ENCODE data around the gene IL1RAPL2.

Gene IL1RAPL2

DNA sequence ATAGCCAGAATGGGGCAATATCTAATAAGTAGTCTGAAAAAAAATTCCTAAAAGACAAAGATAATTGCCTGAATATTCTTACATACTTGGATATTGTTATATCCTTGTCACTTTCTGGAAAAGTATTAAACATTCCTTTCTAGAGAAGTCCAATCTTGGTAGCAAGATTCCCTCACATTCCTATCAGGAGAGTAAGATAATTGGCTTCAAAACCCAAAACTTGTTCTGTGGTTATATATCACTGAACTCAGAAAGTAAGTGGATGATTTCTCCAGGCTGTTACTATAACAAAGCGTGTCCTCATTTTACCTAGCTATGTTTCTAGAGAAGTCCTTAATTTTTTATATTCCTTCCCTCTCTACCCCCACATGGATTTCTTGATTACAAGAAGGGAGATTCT is 700.5 kb downstream of the IL1RAPL2 start:
- Histone ChIP-seq H3K4me3 (no peak overlapping the region), H3K27ac (no peak overlapping the region)
- TF ChIP-seq, protein P1, sequence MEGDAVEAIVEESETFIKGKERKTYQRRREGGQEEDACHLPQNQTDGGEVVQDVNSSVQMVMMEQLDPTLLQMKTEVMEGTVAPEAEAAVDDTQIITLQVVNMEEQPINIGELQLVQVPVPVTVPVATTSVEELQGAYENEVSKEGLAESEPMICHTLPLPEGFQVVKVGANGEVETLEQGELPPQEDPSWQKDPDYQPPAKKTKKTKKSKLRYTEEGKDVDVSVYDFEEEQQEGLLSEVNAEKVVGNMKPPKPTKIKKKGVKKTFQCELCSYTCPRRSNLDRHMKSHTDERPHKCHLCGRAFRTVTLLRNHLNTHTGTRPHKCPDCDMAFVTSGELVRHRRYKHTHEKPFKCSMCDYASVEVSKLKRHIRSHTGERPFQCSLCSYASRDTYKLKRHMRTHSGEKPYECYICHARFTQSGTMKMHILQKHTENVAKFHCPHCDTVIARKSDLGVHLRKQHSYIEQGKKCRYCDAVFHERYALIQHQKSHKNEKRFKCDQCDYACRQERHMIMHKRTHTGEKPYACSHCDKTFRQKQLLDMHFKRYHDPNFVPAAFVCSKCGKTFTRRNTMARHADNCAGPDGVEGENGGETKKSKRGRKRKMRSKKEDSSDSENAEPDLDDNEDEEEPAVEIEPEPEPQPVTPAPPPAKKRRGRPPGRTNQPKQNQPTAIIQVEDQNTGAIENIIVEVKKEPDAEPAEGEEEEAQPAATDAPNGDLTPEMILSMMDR (IDR thresholded peaks at IDR 0.05), result no peak
- no peak for DNase-seq (ENCODE audit: low spot score)

DNA sequence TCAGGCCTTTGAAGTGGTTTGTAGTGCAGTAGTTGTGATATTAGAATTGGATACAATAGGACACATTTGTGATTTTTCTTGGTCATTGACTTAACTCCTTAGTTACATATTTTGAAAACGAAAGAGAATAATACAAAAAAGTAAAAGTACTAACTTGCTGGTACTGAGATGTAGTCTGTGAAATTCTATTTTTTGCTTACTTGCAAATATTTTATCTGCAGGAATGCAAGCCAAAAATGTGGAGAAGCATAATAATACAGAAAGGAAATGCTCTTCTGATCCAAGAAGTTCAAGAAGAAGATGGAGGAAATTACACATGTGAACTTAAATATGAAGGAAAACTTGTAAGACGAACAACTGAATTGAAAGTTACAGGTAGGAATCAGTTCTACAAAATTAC is 701.2 kb downstream of the IL1RAPL2 start:
- TF ChIP-seq, protein P1 (IDR thresholded peaks at IDR 0.05), result no peak
- no peak overlapping the region for H3K4me3 ChIP-seq
- H3K27ac ChIP-seq, result no peak overlapping the region
- DNase-seq (ENCODE audit: low spot score), result no peak

DNA sequence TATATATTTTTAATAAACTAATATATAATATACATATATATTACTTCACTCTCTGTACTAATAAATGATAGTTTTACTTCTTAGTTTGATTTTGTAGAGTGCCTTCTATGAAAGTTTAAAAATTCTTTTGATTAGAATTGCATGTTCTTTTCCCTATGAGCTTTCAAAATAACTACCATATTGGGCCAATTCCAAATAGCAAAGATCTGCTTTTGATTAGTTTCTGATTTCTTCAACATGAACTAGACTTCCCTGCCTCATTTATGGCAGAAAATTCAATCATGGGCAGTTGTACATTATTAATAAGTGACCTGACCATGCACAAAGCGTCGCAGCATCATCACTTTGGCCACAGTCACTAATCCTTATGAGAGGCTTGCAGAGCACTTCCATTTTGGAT is 703.4 kb downstream of the IL1RAPL2 start:
- TF ChIP-seq, protein P1 (IDR thresholded peaks at IDR 0.05), result no peak
- H3K4me3 ChIP-seq, result no peak overlapping the region

DNA sequence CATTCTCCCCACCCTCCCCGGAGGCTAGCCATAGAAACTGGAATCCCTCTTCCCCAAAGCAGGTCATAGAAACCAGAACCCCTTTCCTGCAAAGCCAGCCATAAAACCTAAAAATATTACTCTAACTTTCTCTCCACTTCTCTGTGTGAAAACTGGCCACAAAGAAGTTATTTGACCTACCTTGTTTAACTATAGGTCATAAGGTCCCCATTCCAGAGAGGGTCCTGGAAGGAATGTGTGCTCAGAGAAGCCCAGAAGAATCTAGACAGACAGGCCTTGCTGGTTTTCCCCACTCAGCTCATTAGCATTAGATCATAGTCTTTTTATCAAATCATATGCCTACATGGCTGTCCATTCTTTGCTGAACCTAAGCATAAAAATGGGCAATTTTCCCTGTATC is 707.3 kb downstream of the IL1RAPL2 start:
- Histone ChIP-seq H3K4me3 (no peak overlapping the region), H3K27ac (no peak overlapping the region)
- TF ChIP-seq, protein P1 (IDR thresholded peaks at IDR 0.05), result no peak
- DNase-seq (ENCODE audit: low spot score), result no peak

More for the DNA sequence above, 703.4 kb downstream of the IL1RAPL2 start:
- H3K27ac ChIP-seq, result no peak overlapping the region
- no peak for DNase-seq (ENCODE audit: low spot score)

DNA sequence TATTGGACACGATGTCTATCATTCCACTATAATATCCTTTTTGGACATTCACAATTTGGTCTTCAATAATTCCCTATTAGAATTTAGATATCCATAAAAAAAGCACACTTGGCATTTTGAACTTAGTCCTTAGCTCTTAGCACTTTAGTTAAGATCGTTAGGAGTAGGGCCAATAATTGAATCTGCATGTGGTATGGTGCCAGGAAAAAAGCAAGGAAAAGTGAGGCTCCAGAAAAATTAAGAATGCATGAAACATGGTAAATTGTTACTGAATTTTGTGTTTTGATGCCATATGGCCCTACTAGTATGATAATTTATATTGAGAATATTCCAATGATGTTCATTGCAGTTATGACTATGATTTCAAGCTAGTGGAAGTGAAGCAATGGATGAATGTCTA is 708.1 kb downstream of the IL1RAPL2 start:
- no peak for DNase-seq (ENCODE audit: low spot score)
- TF ChIP-seq, protein P1 (IDR thresholded peaks at IDR 0.05), result no peak

DNA sequence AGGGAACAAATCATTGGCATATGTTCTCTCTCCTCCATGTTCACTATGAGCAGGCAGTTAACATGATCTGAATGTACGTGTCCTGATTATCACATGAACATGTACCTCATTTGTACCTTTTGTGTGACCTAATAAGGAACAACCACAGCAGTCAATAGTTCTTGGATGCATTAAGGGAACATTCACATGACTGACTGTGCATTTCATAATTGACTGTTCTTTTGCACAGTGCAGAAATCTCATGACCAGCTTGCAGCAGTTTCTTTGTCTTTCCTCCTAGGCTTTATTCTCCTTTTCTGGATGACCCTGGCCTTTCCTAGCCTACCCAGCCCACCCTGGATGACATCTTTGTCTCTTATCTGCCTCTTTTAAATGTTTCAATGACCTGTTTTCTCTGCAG is 711.1 kb downstream of the IL1RAPL2 start:
- H3K4me3 ChIP-seq, result no peak overlapping the region
- DNase-seq (ENCODE audit: low spot score), result no peak
- no peak overlapping the region for H3K27ac ChIP-seq
- TF ChIP-seq, protein P1 (IDR thresholded peaks at IDR 0.05), result no peak

More for the DNA sequence above, 708.1 kb downstream of the IL1RAPL2 start:
- H3K27ac ChIP-seq, result no peak overlapping the region
- H3K4me3 ChIP-seq, result no peak overlapping the region

DNA sequence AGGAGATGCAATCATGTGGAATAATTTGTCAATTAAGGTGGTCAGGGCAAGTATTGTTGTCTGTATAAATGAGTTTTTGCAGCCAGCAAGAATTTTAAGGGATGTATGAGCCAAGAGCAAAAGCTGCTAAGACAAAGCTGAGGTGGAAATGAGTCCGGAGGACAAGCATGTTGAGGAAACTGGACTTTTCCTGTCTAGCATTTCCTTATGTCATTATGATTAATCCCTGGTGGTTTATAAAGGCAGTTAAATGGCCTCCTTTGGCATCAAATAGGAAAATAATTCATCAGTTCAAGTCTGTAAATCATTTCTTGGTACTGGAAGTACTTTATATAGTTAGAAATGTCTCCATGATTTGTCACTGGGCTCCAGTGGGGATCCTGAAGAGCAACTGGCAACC is 716.1 kb downstream of the IL1RAPL2 start:
- H3K4me3 ChIP-seq, result no peak overlapping the region
- no peak for DNase-seq (ENCODE audit: low spot score)
- H3K27ac ChIP-seq, result no peak overlapping the region
- TF ChIP-seq, protein P1 (IDR thresholded peaks at IDR 0.05), result no peak

All from coronary artery (tissue), 2 donors.